Neural cell (in vitro differentiated cells): ENCODE results near the gene BOD1L2. TPM values are rescaled to one million over a fixed set of nuclear protein-coding genes. Genes with fewer than 3 reads are reported as not detected.

Experiments used
- H2AFZ ChIP-seq: fragments of 200-600, 300-800 bp; sonication (generic), shearing (Covaris generic); 2 replicates; pipeline ENCODE4 v1.6.0; 2014; ENCODE audit warnings: low read depth, mild to moderate bottlenecking, antibody characterized with exemption, low read length, moderate library complexity
- H3F3A ChIP-seq: fragments of 200-600 bp; shearing (Covaris generic); 2 replicates; pipeline ENCODE4 v1.6.1; 2016; ENCODE audit warnings: mild to moderate bottlenecking, moderate library complexity, mixed read lengths, antibody characterized with exemption, low read length; ENCODE audit not compliant: insufficient read depth, poor library complexity, severe bottlenecking
- H3K27ac ChIP-seq: fragments of 200-600, 300-800 bp; sonication (generic), shearing (Covaris generic); 2 replicates; pipeline ENCODE4 v1.5.1; 2014; ENCODE audit warnings: mild to moderate bottlenecking, low read length, moderate library complexity
- H3K27me3 ChIP-seq: fragments of 300-800, 200-600 bp; sonication (generic), shearing (Covaris generic); 2 replicates; pipeline ENCODE4 v1.6.0; 2014; ENCODE audit warnings: mild to moderate bottlenecking, low read depth, low read length, moderate library complexity; ENCODE audit not compliant: insufficient read depth
- H3K36me3 ChIP-seq: fragments of 300-800, 200-600 bp; sonication (generic), shearing (Covaris generic); 2 replicates; pipeline ENCODE4 v1.5.1; 2014; ENCODE audit warnings: mild to moderate bottlenecking, antibody characterized with exemption, low read length, moderate library complexity; ENCODE audit not compliant: insufficient read depth
- H3K4me2 ChIP-seq: fragments of 300-800, 200-600 bp; sonication (generic), shearing (Covaris generic); 2 replicates; pipeline ENCODE4 v1.6.0; 2014; ENCODE audit warnings: mild to moderate bottlenecking, low read length
- H3K4me3 ChIP-seq: fragments of 300-800, 200-600 bp; sonication (generic), shearing (Covaris generic); 2 replicates; pipeline ENCODE4 v1.5.1; 2014; ENCODE audit warnings: mild to moderate bottlenecking, low read length, moderate library complexity
- H3K79me2 ChIP-seq: fragments of 200-600 bp; shearing (Covaris generic); replicated peaks from 2 replicates; pipeline ENCODE4 v1.6.0; 2014; ENCODE audit warnings: mild to moderate bottlenecking, low read length, moderate library complexity; ENCODE audit not compliant: insufficient read depth
- H3K9ac ChIP-seq: fragments of 300-800, 200-600 bp; sonication (generic), shearing (Covaris generic); 2 replicates; pipeline ENCODE4 v1.6.1; 2016; ENCODE audit warnings: mild to moderate bottlenecking, low read length, mixed read lengths
- H3K9me2 ChIP-seq: fragments of 200-600 bp; shearing (Covaris generic); 2 replicates; pipeline ENCODE4 v1.6.1; 2016; ENCODE audit warnings: mild to moderate bottlenecking, low read length, mixed read lengths; ENCODE audit not compliant: insufficient read depth
- H3K9me3 ChIP-seq: fragments of 200-600, 300-800 bp; sonication (generic), shearing (Covaris generic); 2 replicates; pipeline ENCODE4 v1.6.1; 2016; ENCODE audit warnings: mild to moderate bottlenecking, mixed run types, low read length, moderate library complexity, mixed read lengths
- H4K20me1 ChIP-seq: fragments of 200-600 bp; shearing (Covaris generic); 2 replicates; pipeline ENCODE4 v1.6.1; 2016; ENCODE audit warnings: mild to moderate bottlenecking, mixed run types; ENCODE audit not compliant: insufficient read depth
- CTCF ChIP-seq: fragments of 450-650 bp; IDR thresholded peaks from 2 replicates; pipeline ENCODE4 v1.5.1; 2014; ENCODE audit warnings: antibody characterized with exemption, mild to moderate bottlenecking, moderate library complexity; ENCODE audit not compliant: poor library complexity, severe bottlenecking
- EP300 ChIP-seq: fragments of 450-650 bp; conservative IDR thresholded peaks from 2 replicates; pipeline ENCODE4 v1.6.1; 2014; ENCODE audit warnings: antibody characterized with exemption, mild to moderate bottlenecking, moderate library complexity; ENCODE audit not compliant: poor library complexity, severe bottlenecking
- EZH2 ChIP-seq: fragments of 200-600, 300-800 bp; shearing (Covaris generic), sonication (generic); IDR thresholded peaks from 2 replicates; pipeline ENCODE4 v1.6.1; 2014; ENCODE audit warnings: antibody characterized with exemption, low read length, borderline replicate concordance, mild to moderate bottlenecking; ENCODE audit not compliant: insufficient read depth, poor library complexity, severe bottlenecking
- MXI1 ChIP-seq: fragments of 450-650 bp; conservative IDR thresholded peaks from 2 replicates; pipeline ENCODE4 v1.6.1; 2014; ENCODE audit warnings: antibody characterized with exemption, mild to moderate bottlenecking; ENCODE audit not compliant: poor library complexity, severe bottlenecking
- POLR2AphosphoS5 ChIP-seq: IDR thresholded peaks from 2 replicates; pipeline ENCODE4 v1.6.1; 2012
- RAD21 ChIP-seq: fragments of 450-650 bp; conservative IDR thresholded peaks from 2 replicates; pipeline ENCODE4 v1.6.1; 2014; ENCODE audit warnings: antibody characterized with exemption, mild to moderate bottlenecking, moderate library complexity
- SMC3 ChIP-seq: fragments of 450-650 bp; conservative IDR thresholded peaks from 2 replicates; pipeline ENCODE4 v1.6.1; 2014; ENCODE audit warnings: antibody characterized with exemption, mild to moderate bottlenecking, moderate library complexity; ENCODE audit not compliant: poor library complexity
- TAF1 ChIP-seq: IDR thresholded peaks from 2 replicates; pipeline ENCODE4 v1.6.1; 2012; ENCODE audit warnings: low read depth
- polyA plus RNA-seq: library from polyadenylated mRNA; depleted of rRNA; stranded (reverse); fragments of >200 nt; gene quantifications from 2 replicates; pipeline ENCODE4 v1.2.3, GENCODE V29; 2014
- TF ChIP-seq, protein P1 (sequence below): IDR thresholded peaks from 2 replicates; pipeline ENCODE4 v1.6.1; 2012; ENCODE audit warnings: borderline replicate concordance

The BOD1L2 gene
- polyA plus RNA-seq, 1 donor from 2014 or later, result not detected

GRCh38 chr18:57142324-57142723 lies 4.6 kb upstream of the BOD1L2 start:
- no peaks in the 10 kb centered on the region for H3K9me2 ChIP-seq
- no peak overlapping the region for H3K27ac ChIP-seq
- no peaks in the 10 kb centered on the region for H3F3A ChIP-seq
- no peaks in the 10 kb centered on the region for H4K20me1 ChIP-seq
- H3K4me2 ChIP-seq, result no peak overlapping the region
- no peaks in the 10 kb centered on the region for H3K36me3 ChIP-seq
- H3K27me3 ChIP-seq, result no peaks in the 10 kb centered on the region
- TF ChIP-seq EZH2, result no peak
- TF ChIP-seq MXI1, result no peak
- no peak for TF ChIP-seq EP300
- TF ChIP-seq, protein P1, sequence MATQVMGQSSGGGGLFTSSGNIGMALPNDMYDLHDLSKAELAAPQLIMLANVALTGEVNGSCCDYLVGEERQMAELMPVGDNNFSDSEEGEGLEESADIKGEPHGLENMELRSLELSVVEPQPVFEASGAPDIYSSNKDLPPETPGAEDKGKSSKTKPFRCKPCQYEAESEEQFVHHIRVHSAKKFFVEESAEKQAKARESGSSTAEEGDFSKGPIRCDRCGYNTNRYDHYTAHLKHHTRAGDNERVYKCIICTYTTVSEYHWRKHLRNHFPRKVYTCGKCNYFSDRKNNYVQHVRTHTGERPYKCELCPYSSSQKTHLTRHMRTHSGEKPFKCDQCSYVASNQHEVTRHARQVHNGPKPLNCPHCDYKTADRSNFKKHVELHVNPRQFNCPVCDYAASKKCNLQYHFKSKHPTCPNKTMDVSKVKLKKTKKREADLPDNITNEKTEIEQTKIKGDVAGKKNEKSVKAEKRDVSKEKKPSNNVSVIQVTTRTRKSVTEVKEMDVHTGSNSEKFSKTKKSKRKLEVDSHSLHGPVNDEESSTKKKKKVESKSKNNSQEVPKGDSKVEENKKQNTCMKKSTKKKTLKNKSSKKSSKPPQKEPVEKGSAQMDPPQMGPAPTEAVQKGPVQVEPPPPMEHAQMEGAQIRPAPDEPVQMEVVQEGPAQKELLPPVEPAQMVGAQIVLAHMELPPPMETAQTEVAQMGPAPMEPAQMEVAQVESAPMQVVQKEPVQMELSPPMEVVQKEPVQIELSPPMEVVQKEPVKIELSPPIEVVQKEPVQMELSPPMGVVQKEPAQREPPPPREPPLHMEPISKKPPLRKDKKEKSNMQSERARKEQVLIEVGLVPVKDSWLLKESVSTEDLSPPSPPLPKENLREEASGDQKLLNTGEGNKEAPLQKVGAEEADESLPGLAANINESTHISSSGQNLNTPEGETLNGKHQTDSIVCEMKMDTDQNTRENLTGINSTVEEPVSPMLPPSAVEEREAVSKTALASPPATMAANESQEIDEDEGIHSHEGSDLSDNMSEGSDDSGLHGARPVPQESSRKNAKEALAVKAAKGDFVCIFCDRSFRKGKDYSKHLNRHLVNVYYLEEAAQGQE, result no peak
- TF ChIP-seq TAF1, result no peak
- TF ChIP-seq SMC3, result no peak
- no peak for TF ChIP-seq RAD21
- TF ChIP-seq POLR2AphosphoS5, result no peak
- TF ChIP-seq CTCF, result no peak
- H3K79me2 ChIP-seq, result no peaks in the 10 kb centered on the region
- H3K4me3 ChIP-seq, result no peak overlapping the region
- H3K9me3 ChIP-seq, result no peaks in the 10 kb centered on the region
- H2AFZ ChIP-seq, result no peak overlapping the region
- H3K9ac ChIP-seq, result no peak overlapping the region

- no peaks in the 10 kb centered on the region for H3K79me2 ChIP-seq
- H3K4me2 ChIP-seq, result no peak overlapping the region
- TF ChIP-seq TAF1 (no peak), SMC3 (no peak), EP300 (no peak), MXI1 (no peak), RAD21 (no peak), EZH2 (no peak), CTCF (no peak), POLR2AphosphoS5 (no peak)
- TF ChIP-seq, protein P1, result no peak
- no peaks in the 10 kb centered on the region for H3K27me3 ChIP-seq
- no peaks in the 10 kb centered on the region for H3K9me2 ChIP-seq
- no peaks in the 10 kb centered on the region for H3K9me3 ChIP-seq
- H4K20me1 ChIP-seq, result no peaks in the 10 kb centered on the region
- no peak overlapping the region for H3K27ac ChIP-seq
- H3K4me3 ChIP-seq, result no peak overlapping the region
- H2AFZ ChIP-seq, result no peak overlapping the region
- no peak overlapping the region for H3K9ac ChIP-seq
- H3F3A ChIP-seq, result no peaks in the 10 kb centered on the region
- no peaks in the 10 kb centered on the region for H3K36me3 ChIP-seq
Measured at GRCh38 chr18:57143265-57143664, 3.6 kb upstream of the BOD1L2 start.
